GM21786 (cell line): ENCODE measurements around the gene MSL3B.

Source experiments
- ATAC-seq: cut with Tn5 transposase; IDR thresholded peaks from one replicate; pipeline ENCODE4 v1.9.1; 2021; ENCODE audit not compliant: unreplicated experiment

The MSL3B gene

GRCh38 chr2:233835230-233836186 is 32.7 kb downstream of the MSL3B start:
- ATAC-seq, result no peak

GRCh38 chr2:233833345-233833744 is 34.8 kb downstream of the MSL3B start:
- ATAC-seq, result no peak

- ATAC-seq, result no peak
Measured at GRCh38 chr2:233832869-233833311, 35.3 kb downstream of the MSL3B start.

- ATAC-seq, result no peak
Measured at GRCh38 chr2:233832414-233832813, 35.8 kb downstream of the MSL3B start.

- no peak for ATAC-seq
Measured at GRCh38 chr2:233831861-233832260, 36.3 kb downstream of the MSL3B start.

GRCh38 chr2:233831011-233831721 is 37.0 kb downstream of the MSL3B start:
- ATAC-seq, result no peak

GRCh38 chr2:233830111-233830802 is 37.9 kb downstream of the MSL3B start:
- ATAC-seq, result no peak

GRCh38 chr2:233829193-233830110 is 38.7 kb downstream of the MSL3B start:
- no peak for ATAC-seq

GRCh38 chr2:233828546-233829192 is 39.5 kb downstream of the MSL3B start:
- no peak for ATAC-seq

- ATAC-seq, result no peak
Measured at GRCh38 chr2:233824373-233824772, 43.8 kb downstream of the MSL3B start.

GRCh38 chr2:233823731-233824121 is 44.5 kb downstream of the MSL3B start:
- ATAC-seq, result no peak

- no peak for ATAC-seq
Measured at GRCh38 chr2:233822781-233823730, 45.1 kb downstream of the MSL3B start.

- ATAC-seq, result no peak
Measured at GRCh38 chr2:233822101-233822771, 46.0 kb downstream of the MSL3B start.

- no peak for ATAC-seq
Measured at GRCh38 chr2:233821709-233822100, 46.5 kb downstream of the MSL3B start.

GRCh38 chr2:233821196-233821595 is 47.0 kb downstream of the MSL3B start:
- ATAC-seq, result no peak

- no peak for ATAC-seq
Measured at GRCh38 chr2:233820774-233821105, 47.4 kb downstream of the MSL3B start.

GRCh38 chr2:233819884-233820773 is 48.1 kb downstream of the MSL3B start:
- ATAC-seq, result no peak
